HepG2 (cell line): ENCODE results near the gene POLN. TPM values are rescaled to one million over a fixed set of nuclear protein-coding genes. Genes with fewer than 3 reads are reported as not detected.

Experiments
- JUNB ChIP-seq: sonication (generic); formaldehyde crosslinking; IDR thresholded peaks from 2 replicates; pipeline ENCODE4 v1.8.0; 2022; ENCODE audit warnings: missing genetic modification reagents, mild to moderate bottlenecking, borderline replicate concordance
- MYC ChIP-seq: sonication (generic); formaldehyde crosslinking; IDR thresholded peaks from 2 replicates; pipeline ENCODE4 v1.9.0; 2021; ENCODE audit warnings: missing genetic modification reagents, borderline replicate concordance
- RAD21 ChIP-seq: fragments of 450-650 bp; formaldehyde crosslinking; IDR thresholded peaks from 2 replicates; pipeline ENCODE4 v1.5.0; 2020; ENCODE audit warnings: mild to moderate bottlenecking
- SRSF1 ChIP-seq: fragments of 200-400 bp; formaldehyde crosslinking; optimal IDR thresholded peaks from 2 replicates; pipeline ENCODE3; 2017; ENCODE audit warnings: mild to moderate bottlenecking, low read depth, low read length, moderate library complexity
- ZBTB20 ChIP-seq: sonication (generic); formaldehyde crosslinking; IDR thresholded peaks from 2 replicates; pipeline ENCODE4 v1.8.1; 2023; ENCODE audit warnings: missing genetic modification reagents, low read depth, mild to moderate bottlenecking, borderline replicate concordance
- ZMYM2 ChIP-seq: sonication (generic); formaldehyde crosslinking; IDR thresholded peaks from 2 replicates; pipeline ENCODE4 v1.8.0; 2022; ENCODE audit warnings: mild to moderate bottlenecking, missing genetic modification reagents
- ZNF33A ChIP-seq: sonication (generic); formaldehyde crosslinking; IDR thresholded peaks from 2 replicates; pipeline ENCODE4 v1.5.1; 2020; ENCODE audit warnings: missing genetic modification reagents, mild to moderate bottlenecking, moderate library complexity, borderline replicate concordance
- ZNF451 ChIP-seq: sonication (generic); formaldehyde crosslinking; IDR thresholded peaks from 2 replicates; pipeline ENCODE4 v1.5.0; 2020; ENCODE audit warnings: mild to moderate bottlenecking, missing genetic modification reagents
- ZNF674 ChIP-seq: sonication (generic); formaldehyde crosslinking; IDR thresholded peaks from 2 replicates; pipeline ENCODE4 v1.5.0; 2020; ENCODE audit warnings: low read depth, mild to moderate bottlenecking, missing genetic modification reagents
- polyA plus RNA-seq, 8 experiments: library from polyadenylated mRNA; depleted of rRNA in 3 of 8; stranded (reverse) in 7 of 8; unstranded in 1 of 8; fragments of >200 nt; fragmentation: Illumina TruSeq in 4 of 8; extraction: Trizol in 4 of 8; gene quantifications; 2 replicates each; pipeline versions ENCODE4 v1.2.1 to v1.2.3, GENCODE V29; 2011 to 2016; ENCODE audit warnings: low read depth in 4 of 8, missing spikeins in 1 of 8, mixed read lengths in 1 of 8; ENCODE audit not compliant: insufficient read depth in 1 of 8
- total RNA-seq, 5 experiments: library from RNA; depleted of rRNA; stranded (reverse); fragments of >200 nt; fragmentation: Illumina TruSeq; extraction: Trizol; gene quantifications; 2 replicates each; pipeline ENCODE4 v1.2.3, GENCODE V29; 2016; ENCODE audit warnings: low read depth in 1 of 5
- TF ChIP-seq, protein P1 (sequence below): sonication (generic); formaldehyde crosslinking; IDR thresholded peaks from 2 replicates; pipeline ENCODE4 v1.4.0; 2020; ENCODE audit warnings: missing genetic modification reagents, borderline replicate concordance
- TF ChIP-seq, protein P2 (sequence below): sonication (generic); formaldehyde crosslinking; IDR thresholded peaks from 2 replicates; pipeline ENCODE4 v1.4.0; 2020; ENCODE audit warnings: missing genetic modification reagents
- TF ChIP-seq, protein P3 (sequence below): sonication (generic); formaldehyde crosslinking; IDR thresholded peaks from 2 replicates; pipeline ENCODE4 v1.4.0; 2020; ENCODE audit warnings: missing genetic modification reagents, borderline replicate concordance
- TF ChIP-seq, protein P4 (sequence below): sonication (generic); formaldehyde crosslinking; IDR thresholded peaks from 2 replicates; pipeline ENCODE4 v1.5.0; 2020; ENCODE audit warnings: mild to moderate bottlenecking, missing genetic modification reagents

The POLN gene
- total and polyA plus RNA-seq, 2 of the 13 experiments (the other 11 are each of a cell fraction or from before 2014, with no cell fraction given): 0.93 to 1.5 TPM

DNA sequence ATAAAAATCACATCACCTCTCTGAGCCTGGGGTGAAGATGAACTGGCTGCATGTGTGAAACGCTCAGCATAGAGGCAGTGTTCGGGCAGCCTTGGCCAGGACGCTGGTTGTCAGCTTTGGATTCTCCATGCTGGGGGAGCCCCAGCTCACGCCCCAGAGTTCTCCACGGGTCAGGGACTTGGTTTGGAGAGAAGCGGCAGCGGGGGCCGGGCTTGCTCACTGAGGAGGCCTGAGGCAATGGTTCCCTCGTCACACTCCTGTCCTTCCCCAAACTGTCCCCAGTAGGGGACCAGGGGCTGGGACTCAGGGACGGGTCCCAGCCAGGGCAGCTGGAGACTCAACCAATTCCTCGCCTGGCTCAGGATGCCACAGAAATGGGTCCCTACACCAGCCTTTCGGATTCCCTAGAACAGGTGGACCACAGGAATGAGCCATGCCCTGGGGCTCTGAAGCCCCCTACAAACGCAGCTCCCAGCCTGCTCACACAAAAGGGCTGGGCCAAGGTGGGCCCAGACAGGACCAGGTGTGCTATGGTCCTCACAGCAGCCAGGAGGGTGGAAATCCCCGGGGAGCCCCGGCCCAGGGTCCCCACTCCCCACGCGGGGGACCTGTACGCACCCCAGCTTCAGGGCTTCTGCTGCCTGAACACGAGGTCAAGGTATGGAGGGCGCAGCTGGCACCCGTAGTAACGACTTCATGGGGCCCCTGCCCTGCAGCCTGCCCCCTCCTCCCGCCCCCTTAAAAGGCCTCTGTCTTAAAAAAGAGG, 18.6 kb upstream of the POLN start (continued):
- TF ChIP-seq, protein P1, sequence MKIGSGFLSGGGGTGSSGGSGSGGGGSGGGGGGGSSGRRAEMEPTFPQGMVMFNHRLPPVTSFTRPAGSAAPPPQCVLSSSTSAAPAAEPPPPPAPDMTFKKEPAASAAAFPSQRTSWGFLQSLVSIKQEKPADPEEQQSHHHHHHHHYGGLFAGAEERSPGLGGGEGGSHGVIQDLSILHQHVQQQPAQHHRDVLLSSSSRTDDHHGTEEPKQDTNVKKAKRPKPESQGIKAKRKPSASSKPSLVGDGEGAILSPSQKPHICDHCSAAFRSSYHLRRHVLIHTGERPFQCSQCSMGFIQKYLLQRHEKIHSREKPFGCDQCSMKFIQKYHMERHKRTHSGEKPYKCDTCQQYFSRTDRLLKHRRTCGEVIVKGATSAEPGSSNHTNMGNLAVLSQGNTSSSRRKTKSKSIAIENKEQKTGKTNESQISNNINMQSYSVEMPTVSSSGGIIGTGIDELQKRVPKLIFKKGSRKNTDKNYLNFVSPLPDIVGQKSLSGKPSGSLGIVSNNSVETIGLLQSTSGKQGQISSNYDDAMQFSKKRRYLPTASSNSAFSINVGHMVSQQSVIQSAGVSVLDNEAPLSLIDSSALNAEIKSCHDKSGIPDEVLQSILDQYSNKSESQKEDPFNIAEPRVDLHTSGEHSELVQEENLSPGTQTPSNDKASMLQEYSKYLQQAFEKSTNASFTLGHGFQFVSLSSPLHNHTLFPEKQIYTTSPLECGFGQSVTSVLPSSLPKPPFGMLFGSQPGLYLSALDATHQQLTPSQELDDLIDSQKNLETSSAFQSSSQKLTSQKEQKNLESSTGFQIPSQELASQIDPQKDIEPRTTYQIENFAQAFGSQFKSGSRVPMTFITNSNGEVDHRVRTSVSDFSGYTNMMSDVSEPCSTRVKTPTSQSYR (CRISPR knock-in tag): no peak
- TF ChIP-seq ZNF33A (no peak), JUNB (CRISPR knock-in tag) (no peak), MYC (CRISPR knock-in tag) (peak; percentile 10; the same call in 1 of the 2 replicates), RAD21 (CRISPR knock-in tag) (no peak), ZNF674 (CRISPR knock-in tag) (no peak), ZNF451 (no peak), ZBTB20 (CRISPR knock-in tag) (no peak), SRSF1 (no peak), ZMYM2 (no peak)
- TF ChIP-seq, protein P2, sequence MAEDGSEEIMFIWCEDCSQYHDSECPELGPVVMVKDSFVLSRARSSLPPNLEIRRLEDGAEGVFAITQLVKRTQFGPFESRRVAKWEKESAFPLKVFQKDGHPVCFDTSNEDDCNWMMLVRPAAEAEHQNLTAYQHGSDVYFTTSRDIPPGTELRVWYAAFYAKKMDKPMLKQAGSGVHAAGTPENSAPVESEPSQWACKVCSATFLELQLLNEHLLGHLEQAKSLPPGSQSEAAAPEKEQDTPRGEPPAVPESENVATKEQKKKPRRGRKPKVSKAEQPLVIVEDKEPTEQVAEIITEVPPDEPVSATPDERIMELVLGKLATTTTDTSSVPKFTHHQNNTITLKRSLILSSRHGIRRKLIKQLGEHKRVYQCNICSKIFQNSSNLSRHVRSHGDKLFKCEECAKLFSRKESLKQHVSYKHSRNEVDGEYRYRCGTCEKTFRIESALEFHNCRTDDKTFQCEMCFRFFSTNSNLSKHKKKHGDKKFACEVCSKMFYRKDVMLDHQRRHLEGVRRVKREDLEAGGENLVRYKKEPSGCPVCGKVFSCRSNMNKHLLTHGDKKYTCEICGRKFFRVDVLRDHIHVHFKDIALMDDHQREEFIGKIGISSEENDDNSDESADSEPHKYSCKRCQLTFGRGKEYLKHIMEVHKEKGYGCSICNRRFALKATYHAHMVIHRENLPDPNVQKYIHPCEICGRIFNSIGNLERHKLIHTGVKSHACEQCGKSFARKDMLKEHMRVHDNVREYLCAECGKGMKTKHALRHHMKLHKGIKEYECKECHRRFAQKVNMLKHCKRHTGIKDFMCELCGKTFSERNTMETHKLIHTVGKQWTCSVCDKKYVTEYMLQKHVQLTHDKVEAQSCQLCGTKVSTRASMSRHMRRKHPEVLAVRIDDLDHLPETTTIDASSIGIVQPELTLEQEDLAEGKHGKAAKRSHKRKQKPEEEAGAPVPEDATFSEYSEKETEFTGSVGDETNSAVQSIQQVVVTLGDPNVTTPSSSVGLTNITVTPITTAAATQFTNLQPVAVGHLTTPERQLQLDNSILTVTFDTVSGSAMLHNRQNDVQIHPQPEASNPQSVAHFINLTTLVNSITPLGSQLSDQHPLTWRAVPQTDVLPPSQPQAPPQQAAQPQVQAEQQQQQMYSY (CRISPR knock-in tag): no peak
- TF ChIP-seq, protein P3, sequence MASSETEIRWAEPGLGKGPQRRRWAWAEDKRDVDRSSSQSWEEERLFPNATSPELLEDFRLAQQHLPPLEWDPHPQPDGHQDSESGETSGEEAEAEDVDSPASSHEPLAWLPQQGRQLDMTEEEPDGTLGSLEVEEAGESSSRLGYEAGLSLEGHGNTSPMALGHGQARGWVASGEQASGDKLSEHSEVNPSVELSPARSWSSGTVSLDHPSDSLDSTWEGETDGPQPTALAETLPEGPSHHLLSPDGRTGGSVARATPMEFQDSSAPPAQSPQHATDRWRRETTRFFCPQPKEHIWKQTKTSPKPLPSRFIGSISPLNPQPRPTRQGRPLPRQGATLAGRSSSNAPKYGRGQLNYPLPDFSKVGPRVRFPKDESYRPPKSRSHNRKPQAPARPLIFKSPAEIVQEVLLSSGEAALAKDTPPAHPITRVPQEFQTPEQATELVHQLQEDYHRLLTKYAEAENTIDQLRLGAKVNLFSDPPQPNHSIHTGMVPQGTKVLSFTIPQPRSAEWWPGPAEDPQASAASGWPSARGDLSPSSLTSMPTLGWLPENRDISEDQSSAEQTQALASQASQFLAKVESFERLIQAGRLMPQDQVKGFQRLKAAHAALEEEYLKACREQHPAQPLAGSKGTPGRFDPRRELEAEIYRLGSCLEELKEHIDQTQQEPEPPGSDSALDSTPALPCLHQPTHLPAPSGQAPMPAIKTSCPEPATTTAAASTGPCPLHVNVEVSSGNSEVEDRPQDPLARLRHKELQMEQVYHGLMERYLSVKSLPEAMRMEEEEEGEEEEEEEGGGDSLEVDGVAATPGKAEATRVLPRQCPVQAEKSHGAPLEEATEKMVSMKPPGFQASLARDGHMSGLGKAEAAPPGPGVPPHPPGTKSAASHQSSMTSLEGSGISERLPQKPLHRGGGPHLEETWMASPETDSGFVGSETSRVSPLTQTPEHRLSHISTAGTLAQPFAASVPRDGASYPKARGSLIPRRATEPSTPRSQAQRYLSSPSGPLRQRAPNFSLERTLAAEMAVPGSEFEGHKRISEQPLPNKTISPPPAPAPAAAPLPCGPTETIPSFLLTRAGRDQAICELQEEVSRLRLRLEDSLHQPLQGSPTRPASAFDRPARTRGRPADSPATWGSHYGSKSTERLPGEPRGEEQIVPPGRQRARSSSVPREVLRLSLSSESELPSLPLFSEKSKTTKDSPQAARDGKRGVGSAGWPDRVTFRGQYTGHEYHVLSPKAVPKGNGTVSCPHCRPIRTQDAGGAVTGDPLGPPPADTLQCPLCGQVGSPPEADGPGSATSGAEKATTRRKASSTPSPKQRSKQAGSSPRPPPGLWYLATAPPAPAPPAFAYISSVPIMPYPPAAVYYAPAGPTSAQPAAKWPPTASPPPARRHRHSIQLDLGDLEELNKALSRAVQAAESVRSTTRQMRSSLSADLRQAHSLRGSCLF: no peak
- TF ChIP-seq, protein P4, sequence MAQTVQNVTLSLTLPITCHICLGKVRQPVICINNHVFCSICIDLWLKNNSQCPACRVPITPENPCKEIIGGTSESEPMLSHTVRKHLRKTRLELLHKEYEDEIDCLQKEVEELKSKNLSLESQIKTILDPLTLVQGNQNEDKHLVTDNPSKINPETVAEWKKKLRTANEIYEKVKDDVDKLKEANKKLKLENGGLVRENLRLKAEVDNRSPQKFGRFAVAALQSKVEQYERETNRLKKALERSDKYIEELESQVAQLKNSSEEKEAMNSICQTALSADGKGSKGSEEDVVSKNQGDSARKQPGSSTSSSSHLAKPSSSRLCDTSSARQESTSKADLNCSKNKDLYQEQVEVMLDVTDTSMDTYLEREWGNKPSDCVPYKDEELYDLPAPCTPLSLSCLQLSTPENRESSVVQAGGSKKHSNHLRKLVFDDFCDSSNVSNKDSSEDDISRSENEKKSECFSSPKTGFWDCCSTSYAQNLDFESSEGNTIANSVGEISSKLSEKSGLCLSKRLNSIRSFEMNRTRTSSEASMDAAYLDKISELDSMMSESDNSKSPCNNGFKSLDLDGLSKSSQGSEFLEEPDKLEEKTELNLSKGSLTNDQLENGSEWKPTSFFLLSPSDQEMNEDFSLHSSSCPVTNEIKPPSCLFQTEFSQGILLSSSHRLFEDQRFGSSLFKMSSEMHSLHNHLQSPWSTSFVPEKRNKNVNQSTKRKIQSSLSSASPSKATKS (CRISPR knock-in tag): no peak
